Esophagus squamous epithelium (tissue), 5 donors: ENCODE results near the gene CTNND2. TPM values are rescaled to one million over a fixed set of nuclear protein-coding genes. Genes with fewer than 3 reads are reported as not detected.

Experiments
- DNase-seq: peaks from one replicate; lab custom pipeline; 2025; lab: John Stamatoyannopoulos, UW
- H3K27ac ChIP-seq, 4 donors: fragments of 200-600 bp; sonication (generic); one replicate each; pipeline ENCODE4 v1.5.1; 2016 to 2019; ENCODE audit warnings: mild to moderate bottlenecking in 1 of 4
- H3K27me3 ChIP-seq, 4 donors: fragments of 200-600 bp; sonication (generic); 1 replicate in 3 of 4; 2 replicates in 1 of 4; pipeline versions ENCODE4 v1.5.1 to v1.6.0; 2017 to 2021; ENCODE audit warnings: antibody characterized with exemption in 1 of 4
- H3K36me3 ChIP-seq, 3 donors: fragments of 200-600 bp; sonication (generic); one replicate each; pipeline ENCODE4 v1.5.1; 2016 to 2019
- H3K4me1 ChIP-seq, 3 donors: fragments of 200-600 bp; sonication (generic); one replicate each; pipeline ENCODE4 v1.5.1; 2017 to 2019
- H3K4me3 ChIP-seq, 4 donors: fragments of 200-600 bp; sonication (generic); 1 replicate in 3 of 4; 2 replicates in 1 of 4; pipeline ENCODE4 v1.5.1; 2016 to 2019; ENCODE audit warnings: mild to moderate bottlenecking in 2 of 4, moderate library complexity in 1 of 4
- H3K9me3 ChIP-seq, 3 donors: fragments of 200-600 bp; sonication (generic); one replicate each; pipeline ENCODE4 v1.5.1; 2016 to 2019
- POLR2A ChIP-seq, 4 donors: fragments of 450-650 bp; IDR thresholded peaks; one replicate each; pipeline ENCODE4 v1.6.1; 2017; ENCODE audit warnings: antibody characterized with exemption in 4 of 4, mild to moderate bottlenecking in 4 of 4, moderate library complexity in 3 of 4
- WGBS, 2 donors: methylation state at CpG; one replicate each; pipeline ENCODE4 v1.1.5; 2018; 5-methylcytosine and 5-hydroxymethylcytosine counted together
- intact Hi-C: fragments of 100-400 bp; cut with DNase I; formaldehyde crosslinking; loops from one replicate; pipeline ENCODE4 v1.15.0; 2022
- total RNA-seq, 4 donors: library from RNA; depleted of rRNA; stranded (reverse); fragments of >200 nt; gene quantifications; one replicate each; pipeline ENCODE4 v1.1.0, GENCODE V29; 2016
- TF ChIP-seq, protein P1 (sequence below), 6 experiments: fragments of 450-650 bp in 4 of 6; fragments of 200-600 bp in 2 of 6; sonication (generic) in 2 of 6; IDR thresholded peaks; one replicate each; pipeline ENCODE4 v1.5.1; 2016 to 2019; ENCODE audit warnings: antibody characterized with exemption in 6 of 6, mild to moderate bottlenecking in 4 of 6, moderate library complexity in 4 of 6
- donor health status: DM: yes; HTN: yes; CAD: no.

The CTNND2 gene
- total RNA-seq, 4 donors from 2014 or later: 0.38 to 0.50 TPM; not detected in 2

DNA sequence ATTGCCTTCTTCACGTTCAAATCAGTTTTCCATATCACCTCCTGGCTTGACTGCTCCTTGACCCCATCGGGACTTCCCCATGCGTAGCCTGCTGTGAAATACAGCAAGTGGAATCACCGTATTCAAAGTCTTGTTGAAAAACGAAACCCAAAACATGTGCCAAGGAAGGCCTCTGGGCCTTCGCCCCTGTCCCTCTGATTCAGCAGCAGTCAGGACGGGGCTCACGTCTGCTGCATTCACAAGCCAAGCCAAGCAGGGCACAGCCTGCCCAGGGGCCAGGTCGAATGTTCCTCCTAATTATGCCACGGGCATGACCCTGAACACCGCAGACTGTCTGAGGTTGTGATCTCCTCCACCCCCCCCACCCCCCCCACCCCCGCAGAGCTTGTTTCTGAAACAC, 960 bp upstream of the CTNND2 start:
- WGBS, 2 donors: 30 to 39% methylated on average over 6 to 11 of the region's 12 CpGs
- TF ChIP-seq, protein P1, sequence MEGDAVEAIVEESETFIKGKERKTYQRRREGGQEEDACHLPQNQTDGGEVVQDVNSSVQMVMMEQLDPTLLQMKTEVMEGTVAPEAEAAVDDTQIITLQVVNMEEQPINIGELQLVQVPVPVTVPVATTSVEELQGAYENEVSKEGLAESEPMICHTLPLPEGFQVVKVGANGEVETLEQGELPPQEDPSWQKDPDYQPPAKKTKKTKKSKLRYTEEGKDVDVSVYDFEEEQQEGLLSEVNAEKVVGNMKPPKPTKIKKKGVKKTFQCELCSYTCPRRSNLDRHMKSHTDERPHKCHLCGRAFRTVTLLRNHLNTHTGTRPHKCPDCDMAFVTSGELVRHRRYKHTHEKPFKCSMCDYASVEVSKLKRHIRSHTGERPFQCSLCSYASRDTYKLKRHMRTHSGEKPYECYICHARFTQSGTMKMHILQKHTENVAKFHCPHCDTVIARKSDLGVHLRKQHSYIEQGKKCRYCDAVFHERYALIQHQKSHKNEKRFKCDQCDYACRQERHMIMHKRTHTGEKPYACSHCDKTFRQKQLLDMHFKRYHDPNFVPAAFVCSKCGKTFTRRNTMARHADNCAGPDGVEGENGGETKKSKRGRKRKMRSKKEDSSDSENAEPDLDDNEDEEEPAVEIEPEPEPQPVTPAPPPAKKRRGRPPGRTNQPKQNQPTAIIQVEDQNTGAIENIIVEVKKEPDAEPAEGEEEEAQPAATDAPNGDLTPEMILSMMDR (IDR thresholded peaks at IDR 0.05): no peak
- no peak for TF ChIP-seq POLR2A (IDR thresholded peaks at IDR 0.05)
- Histone ChIP-seq H3K27ac (no peak overlapping the region), H3K4me3 (no peak overlapping the region), H3K4me1 (peaks cover 0 to 9% (median 6%) of the 10 kb centered on the region in 3 donors), H3K36me3 (no peaks in the 10 kb centered on the region), H3K27me3 (peaks cover 0 to 74% (median 9%) of the 10 kb centered on the region in 4 donors), H3K9me3 (no peaks in the 10 kb centered on the region)
- no peak for DNase-seq
- intact Hi-C loops: no loop called here

DNA sequence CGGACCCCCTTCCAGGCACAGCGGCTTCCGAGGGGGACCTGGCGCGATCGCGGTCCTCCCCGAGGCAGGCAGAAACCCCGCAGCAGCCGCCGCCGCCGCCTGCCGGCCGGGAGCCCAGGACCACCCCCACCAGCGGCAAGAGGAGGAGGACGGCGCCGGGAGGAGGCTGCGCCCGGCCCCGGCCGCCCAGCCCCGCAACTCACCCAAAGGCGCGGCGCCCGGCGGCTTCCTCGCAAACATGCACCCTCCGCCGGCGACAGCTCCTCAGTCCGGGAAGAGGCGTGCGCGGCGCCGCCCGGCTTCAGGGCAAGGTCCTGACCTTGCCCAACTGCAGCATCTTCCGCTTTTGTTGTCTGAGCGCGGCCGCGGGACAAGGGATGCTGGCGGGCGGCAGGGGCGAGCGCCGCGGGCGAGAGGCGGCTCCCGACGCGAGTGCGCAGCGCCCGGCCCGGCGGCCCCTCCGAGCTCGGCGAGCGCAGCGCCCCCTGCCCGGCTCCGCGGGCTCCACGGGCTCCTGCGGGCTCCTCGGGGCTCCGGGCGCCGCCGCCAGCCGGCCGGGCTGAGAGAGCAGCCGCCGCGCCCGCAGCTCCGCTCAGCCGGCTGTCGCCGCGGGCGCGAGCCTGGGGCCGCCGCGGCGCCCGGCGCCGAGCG, 507 bp downstream of the CTNND2 start:
- no peak for TF ChIP-seq POLR2A (IDR thresholded peaks at IDR 0.05)
- TF ChIP-seq, protein P1 (IDR thresholded peaks at IDR 0.05): no peak
- H3K4me3 ChIP-seq: peak overlapping the region in 3 of 4 donors; percentile 3 to 52 (median 36)
- intact Hi-C loops: no loop called here
- WGBS, 2 donors: 0% methylated on average over 6 of the region's 97 CpGs; no CpG with 5 or more reads in 1 of the 2 donors
- no peak overlapping the region for H3K27ac ChIP-seq
- DNase-seq: no peak
- peaks cover 0 to 69% (median 9%) of the 10 kb centered on the region in 4 donors for H3K27me3 ChIP-seq
- H3K9me3 ChIP-seq: no peaks in the 10 kb centered on the region
- no peaks in the 10 kb centered on the region for H3K36me3 ChIP-seq
- peaks cover 0 to 9% (median 6%) of the 10 kb centered on the region in 3 donors for H3K4me1 ChIP-seq

DNA sequence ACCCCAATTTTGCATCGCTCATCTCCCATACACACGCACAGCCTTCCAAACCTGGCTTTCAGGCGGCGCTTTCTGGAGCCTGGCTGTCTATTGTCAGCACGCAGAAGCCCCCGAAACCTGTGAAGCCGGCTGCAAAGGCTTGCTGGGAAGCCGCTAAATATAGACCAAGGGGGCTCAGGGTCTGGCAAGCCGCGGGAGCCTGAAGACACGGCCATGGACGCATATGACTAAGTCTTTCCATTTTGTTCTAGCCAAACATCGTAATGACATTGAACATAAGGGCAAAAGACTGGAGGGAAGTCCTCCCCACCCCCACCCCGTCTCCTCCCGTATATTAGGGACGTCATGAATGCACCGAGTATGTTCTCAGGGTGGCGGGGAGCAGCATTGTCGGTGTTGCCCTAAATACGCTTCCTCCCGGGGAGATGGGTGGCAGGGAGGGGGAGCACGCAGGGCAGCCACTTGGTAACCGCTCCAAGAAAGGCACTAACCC, 1.1 kb downstream of the CTNND2 start:
- no peak overlapping the region for H3K27ac ChIP-seq
- peaks cover 0 to 9% (median 6%) of the 10 kb centered on the region in 3 donors for H3K4me1 ChIP-seq
- peak overlapping the region in 2 of 4 donors; percentile 36 to 52 for H3K4me3 ChIP-seq
- H3K9me3 ChIP-seq: no peaks in the 10 kb centered on the region
- no peak for DNase-seq
- TF ChIP-seq, protein P1 (IDR thresholded peaks at IDR 0.05): no peak
- no peak for TF ChIP-seq POLR2A (IDR thresholded peaks at IDR 0.05)
- intact Hi-C loops: no loop called here
- no peaks in the 10 kb centered on the region for H3K36me3 ChIP-seq
- peaks cover 0 to 69% (median 9%) of the 10 kb centered on the region in 4 donors for H3K27me3 ChIP-seq
- WGBS, 2 donors: 11 to 13% methylated on average over 12 to 16 of the region's 23 CpGs

DNA sequence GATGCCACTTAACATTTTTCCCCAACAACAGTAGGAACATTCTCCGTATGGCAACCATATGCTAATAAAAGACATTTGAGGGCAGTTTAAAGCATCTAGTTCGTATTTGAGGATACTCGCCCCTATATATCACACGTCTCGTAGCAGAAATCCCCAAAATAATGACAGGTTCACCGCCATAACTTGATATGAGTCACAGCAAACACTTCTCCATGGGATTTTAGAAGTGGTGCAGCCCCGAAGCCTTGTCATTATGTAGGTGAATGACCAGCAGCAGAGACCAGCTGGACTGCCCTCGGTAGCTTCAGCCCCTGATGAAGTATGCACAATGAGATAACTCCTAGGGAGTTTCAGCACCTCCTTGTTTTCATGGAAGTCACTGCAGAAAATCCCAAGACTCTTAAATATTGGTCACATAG, 2.0 kb downstream of the CTNND2 start:
- intact Hi-C loops: no loop called here
- WGBS, 2 donors: 62 to 64% methylated on average over 6 to 8 of the region's 8 CpGs
- TF ChIP-seq, protein P1 (IDR thresholded peaks at IDR 0.05): no peak
- TF ChIP-seq POLR2A (IDR thresholded peaks at IDR 0.05): no peak
- Histone ChIP-seq H3K27ac (no peak overlapping the region), H3K36me3 (no peaks in the 10 kb centered on the region), H3K4me3 (no peak overlapping the region), H3K9me3 (no peaks in the 10 kb centered on the region), H3K27me3 (peaks cover 0 to 63% (median 9%) of the 10 kb centered on the region in 4 donors), H3K4me1 (peaks cover 0 to 9% (median 6%) of the 10 kb centered on the region in 3 donors)
- DNase-seq: no peak

DNA sequence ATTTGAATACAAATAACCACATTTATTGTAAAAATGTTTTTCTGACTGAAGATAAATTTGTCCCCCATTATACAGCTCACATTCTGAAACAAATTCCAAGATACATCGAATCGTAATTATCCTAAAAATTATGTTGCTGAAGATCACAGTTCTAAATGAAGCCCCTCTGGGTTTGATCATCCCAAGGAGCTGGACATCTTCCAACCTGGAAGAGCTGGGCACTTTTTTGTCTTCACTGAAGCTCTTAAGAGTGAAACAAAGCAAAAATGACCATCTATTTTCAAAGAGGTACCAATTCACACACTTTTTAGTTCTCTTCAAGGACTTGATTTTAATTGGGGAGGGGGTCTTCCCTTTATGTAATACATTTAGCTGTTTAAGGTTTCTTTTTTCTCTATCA, 5.5 kb downstream of the CTNND2 start:
- no peak overlapping the region for H3K27ac ChIP-seq
- no peak for TF ChIP-seq POLR2A (IDR thresholded peaks at IDR 0.05)
- TF ChIP-seq, protein P1 (IDR thresholded peaks at IDR 0.05): no peak
- no peaks in the 10 kb centered on the region for H3K9me3 ChIP-seq
- H3K27me3 ChIP-seq: peaks cover 0 to 30% (median 9%) of the 10 kb centered on the region in 4 donors
- H3K4me1 ChIP-seq: peaks cover 0 to 9% (median 6%) of the 10 kb centered on the region in 3 donors
- WGBS, 2 donors: 80 to 85% methylated on average over 2 of the region's 2 CpGs
- intact Hi-C loops: no loop called here
- H3K4me3 ChIP-seq: no peak overlapping the region
- DNase-seq: no peak
- H3K36me3 ChIP-seq: no peaks in the 10 kb centered on the region
